ENCODE measurements around the gene OIT3. TPM values are rescaled to one million over a fixed set of nuclear protein-coding genes. Genes with fewer than 3 reads are reported as not detected.

The OIT3 gene
- total RNA-seq, 2 experiments from 2014 or later = not detected

- CTCF ChIA-PET = no interaction called here
Observed at GRCh38 chr10:72952189-72952588, 58.6 kb downstream of the OIT3 start.

GRCh38 chr10:72952642-72953158, 59.2 kb downstream of the OIT3 start:
- ATAC-seq (no peak), DNase-seq (no peak)
- Mint-ChIP-seq H3K4me3 (no peak overlapping the region), H3K36me3 (ENCODE audit: low read depth) (no peaks in the 10 kb centered on the region), H3K4me1 (ENCODE audit: low read depth) (no peaks in the 10 kb centered on the region), H3K27ac (no peak overlapping the region), H3K27me3 (peaks cover 5% of the 10 kb centered on the region), H3K9me3 (no peaks in the 10 kb centered on the region)
- TF ChIP-seq CTCF (IDR thresholded peaks at IDR 0.05) = no peak
- ChIA-PET POLR2A (no interaction called here), CTCF (no interaction called here)
- intact Hi-C loops (cut with micrococcal nuclease) = no loop called here

More at GRCh38 chr10:72952189-72952588, 58.6 kb downstream of the OIT3 start:
- TF ChIP-seq CTCF (IDR thresholded peaks at IDR 0.05) = no peak
- no peak for DNase-seq
- H3K4me3 Mint-ChIP-seq = no peak overlapping the region
- H3K4me1 Mint-ChIP-seq (ENCODE audit: low read depth) = no peaks in the 10 kb centered on the region
- intact Hi-C loops (cut with micrococcal nuclease) = no loop called here
- H3K9me3 Mint-ChIP-seq = no peaks in the 10 kb centered on the region
- POLR2A ChIA-PET = no interaction called here
- ATAC-seq = no peak
- peaks cover 5% of the 10 kb centered on the region for H3K27me3 Mint-ChIP-seq
- H3K27ac Mint-ChIP-seq = no peak overlapping the region
- no peaks in the 10 kb centered on the region for H3K36me3 Mint-ChIP-seq (ENCODE audit: low read depth)

DNA sequence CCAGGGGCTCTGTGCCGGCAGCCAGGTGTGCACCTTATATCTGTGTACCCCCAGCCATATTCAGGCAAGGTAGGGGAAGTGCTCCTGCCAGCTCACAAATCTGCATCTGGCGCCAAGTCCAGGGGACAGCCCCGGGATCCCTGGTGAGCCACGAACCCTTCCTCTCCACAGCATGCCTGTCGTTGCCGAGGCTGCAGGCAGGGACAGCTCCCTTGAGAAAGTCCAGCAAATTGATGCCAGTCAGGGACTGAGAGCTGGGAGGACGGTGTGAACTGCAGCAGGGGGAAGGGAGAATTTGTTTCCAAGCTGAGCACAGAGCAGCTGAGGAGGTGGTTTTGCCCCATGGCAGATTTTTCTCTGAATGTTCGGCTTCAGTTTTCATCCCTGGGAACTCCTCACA, 60.1 kb downstream of the OIT3 start:
- DNase-seq (no peak), ATAC-seq (no peak)
- CTCF ChIA-PET = interaction anchor here (1.6 kb wide), 1 partner anchor 82 kb away, joined by 3 read pairs; no protein-coding TSS in a partner anchor
- Mint-ChIP-seq H3K27me3 (peaks cover 5% of the 10 kb centered on the region), H3K4me1 (ENCODE audit: low read depth) (no peaks in the 10 kb centered on the region), H3K27ac (no peak overlapping the region), H3K36me3 (ENCODE audit: low read depth) (no peaks in the 10 kb centered on the region), H3K4me3 (no peak overlapping the region), H3K9me3 (no peaks in the 10 kb centered on the region)
- TF ChIP-seq CTCF (IDR thresholded peaks at IDR 0.05) = no peak
- intact Hi-C loops (cut with micrococcal nuclease) = no loop called here
- POLR2A ChIA-PET = no interaction called here

DNA sequence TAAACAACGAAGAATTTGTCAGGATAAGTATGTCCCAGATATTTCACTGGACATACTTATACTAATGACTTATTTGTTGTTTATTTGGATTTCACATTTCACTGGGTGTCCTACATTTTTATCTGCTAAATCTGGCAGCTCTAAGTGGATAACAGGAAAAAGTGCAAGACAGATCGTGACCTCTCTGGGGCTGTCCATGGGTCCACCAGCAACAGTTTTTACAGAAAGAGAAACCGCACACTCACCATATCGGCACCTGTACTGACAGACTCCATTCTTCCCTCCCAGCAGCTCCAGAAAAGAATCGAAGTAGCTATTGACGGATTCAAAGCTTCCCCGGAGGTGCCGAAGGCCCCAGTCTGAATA, 60.7 kb downstream of the OIT3 start:
- H3K27me3 Mint-ChIP-seq = peaks cover 5% of the 10 kb centered on the region
- no peak for ATAC-seq
- no peaks in the 10 kb centered on the region for H3K4me1 Mint-ChIP-seq (ENCODE audit: low read depth)
- no peak overlapping the region for H3K4me3 Mint-ChIP-seq
- TF ChIP-seq CTCF (IDR thresholded peaks at IDR 0.05) = no peak
- ChIA-PET CTCF (interaction anchor here (0.9 to 1.6 kb wide), 2 partner anchors 83 to 107 kb away, joined by 3 read pairs; no protein-coding TSS in a partner anchor), POLR2A (no interaction called here)
- H3K36me3 Mint-ChIP-seq (ENCODE audit: low read depth) = no peaks in the 10 kb centered on the region
- no peak for DNase-seq
- H3K9me3 Mint-ChIP-seq = no peaks in the 10 kb centered on the region
- intact Hi-C loops (cut with micrococcal nuclease) = no loop called here
- no peak overlapping the region for H3K27ac Mint-ChIP-seq

DNA sequence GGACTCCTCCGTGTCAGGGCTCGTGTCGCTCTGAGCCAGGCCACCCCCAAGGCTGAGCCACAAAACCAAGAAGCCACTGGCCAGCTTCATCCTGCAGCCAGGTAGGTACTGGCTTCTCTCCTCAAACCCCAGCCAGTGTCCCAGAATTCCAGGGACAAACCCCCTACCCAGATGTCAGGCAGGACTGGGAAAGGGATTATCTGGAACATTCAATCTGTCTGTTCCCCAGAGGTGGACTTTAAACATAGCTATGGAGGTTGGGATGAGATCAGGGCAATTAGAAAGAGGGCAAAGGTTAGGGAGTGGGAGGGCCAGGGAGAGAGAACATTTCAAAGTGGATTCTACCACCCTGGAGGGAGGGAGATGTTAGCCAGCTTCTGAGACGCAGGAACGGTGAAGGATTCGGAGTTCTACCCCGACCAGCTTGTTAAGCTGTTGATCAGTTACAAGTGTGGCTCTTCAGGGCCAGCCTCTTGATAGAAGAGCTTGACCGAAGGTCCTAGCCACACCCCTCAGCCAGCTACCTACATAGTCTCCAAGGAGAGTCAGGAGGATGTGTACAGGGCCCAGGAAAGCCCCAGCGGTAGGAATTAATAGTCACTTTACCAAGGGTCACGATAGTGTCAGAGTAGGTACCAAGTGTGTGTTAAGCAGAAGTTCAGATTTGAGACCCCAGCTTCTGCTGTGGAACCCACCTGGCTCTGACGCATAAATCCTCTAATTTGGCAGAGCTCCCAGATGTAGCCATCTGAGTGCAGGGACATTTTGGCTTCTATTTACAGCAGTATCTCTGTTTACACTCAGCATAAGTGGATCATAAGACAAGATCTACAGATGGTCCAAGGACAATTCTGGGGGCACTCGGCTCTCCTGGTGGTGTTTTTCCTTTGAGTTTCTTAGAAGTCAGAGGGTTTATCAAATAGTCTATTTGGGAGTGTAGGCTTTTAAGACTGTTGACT, 61.3 kb downstream of the OIT3 start, which contains the start of gene PLA2G12B:
Gene PLA2G12B (minus strand): TSS at position 211 of the 959 bp plus-strand sequence. CDS start 121 bp downstream, at position 90.
- no peaks in the 10 kb centered on the region for H3K36me3 Mint-ChIP-seq (ENCODE audit: low read depth)
- ChIA-PET POLR2A (no interaction called here), CTCF (interaction anchor here (0.9 to 1.6 kb wide), 2 partner anchors 84 to 106 kb away, joined by 3 read pairs; no protein-coding TSS in a partner anchor)
- peaks cover 4% of the 10 kb centered on the region for H3K27me3 Mint-ChIP-seq
- no peak within 1 kb of the TSS for H3K4me3 Mint-ChIP-seq
- DNase-seq (no peak), ATAC-seq (no peak)
- H3K9me3 Mint-ChIP-seq = no peaks in the 10 kb centered on the region
- intact Hi-C loops (cut with micrococcal nuclease) = no loop called here
- H3K4me1 Mint-ChIP-seq (ENCODE audit: low read depth) = no peaks in the 10 kb centered on the region
- TF ChIP-seq CTCF (IDR thresholded peaks at IDR 0.05) = no peak
- no peak within 1 kb of the TSS for H3K27ac Mint-ChIP-seq
